Endothelial cell of umbilical vein (primary cell): ENCODE results near the gene PCDH9. TPM values are rescaled to one million over a fixed set of nuclear protein-coding genes. Genes with fewer than 3 reads are reported as not detected.

ENCODE experiments used
- BruUV-seq: library from RNA; stranded (reverse); fragments of 400-500 nt; replicated peaks from 2 replicates; lab custom pipeline; 2021; lab: Mats Ljungman, UMichigan
- CTCF ChIA-PET: fragments of 300-600, 350-600 bp; sonication (Branson Sonifier 250); formaldehyde crosslinking; loops from one replicate; lab custom pipeline; 2021; ENCODE audit warnings: antibody characterized with exemption, inconsistent platforms; lab: Charles Lee
- POLR2A ChIA-PET: fragments of 300-600, 350-600 bp; sonication (Branson Sonifier 250); formaldehyde crosslinking; loops from one replicate; lab custom pipeline; 2021; ENCODE audit warnings: antibody characterized with exemption, inconsistent platforms; lab: Charles Lee
- DNase-seq: peaks from one replicate; pipeline ENCODE4 v3.0.0-alpha.2; 2011; ENCODE audit warnings: low read depth, low spot score
- FAIRE-seq: peaks from 2 replicates; lab custom pipeline; 2011; peaks lifted over from hg19 to GRCh38; lab: Jason Lieb, UNC
- H2AFZ ChIP-seq: 2 replicates; pipeline ENCODE4 v1.6.0; 2012; ENCODE audit warnings: low read depth, low read length, control low read depth, inconsistent platforms
- H3K27ac ChIP-seq: 2 replicates; pipeline ENCODE4 v1.5.1; 2011; ENCODE audit warnings: low read depth, mild to moderate bottlenecking, control low read depth, low read length, moderate library complexity; ENCODE audit not compliant: insufficient read depth
- H3K27me3 ChIP-seq, 2 experiments: 2 replicates each; pipeline versions ENCODE4 v1.6.0 to v1.6.1; 2011; ENCODE audit warnings: low read length in 2 of 2, mixed read lengths in 1 of 2; ENCODE audit not compliant: control insufficient read depth in 2 of 2, insufficient read depth in 2 of 2
- H3K36me3 ChIP-seq, 2 experiments: 2 replicates in 1 of 2; 3 replicates in 1 of 2; pipeline ENCODE4 v1.5.1; 2011; ENCODE audit warnings: low read length in 2 of 2, mild to moderate bottlenecking in 1 of 2, moderate library complexity in 1 of 2; ENCODE audit not compliant: control insufficient read depth in 2 of 2, insufficient read depth in 2 of 2; ENCODE audit errors: extremely low read depth in 1 of 2
- H3K4me1 ChIP-seq: 3 replicates; pipeline ENCODE4 v1.5.1; 2011; ENCODE audit warnings: mild to moderate bottlenecking, low read length; ENCODE audit not compliant: control insufficient read depth, insufficient read depth; ENCODE audit errors: extremely low read depth
- H3K4me2 ChIP-seq: 2 replicates; pipeline ENCODE4 v1.6.1; 2011; ENCODE audit warnings: low read length, control low read depth, mixed read lengths; ENCODE audit not compliant: insufficient read depth
- H3K4me3 ChIP-seq, 3 experiments: fragments of 200-600 bp in 1 of 3; sonication (generic), shearing (Covaris generic) in 1 of 3; replicated peaks in 1 of 3; 2 replicates each; pipeline ENCODE4 v1.5.1; 2011 to 2016; ENCODE audit warnings: control low read depth in 3 of 3, low read length in 3 of 3, mild to moderate bottlenecking in 2 of 3, inconsistent platforms in 1 of 3, low read depth in 1 of 3, moderate library complexity in 1 of 3; ENCODE audit not compliant: insufficient read depth in 1 of 3
- H3K79me2 ChIP-seq: 2 replicates; pipeline ENCODE4 v1.6.0; 2012; ENCODE audit warnings: low read length, inconsistent platforms; ENCODE audit not compliant: control insufficient read depth, insufficient read depth
- H3K9ac ChIP-seq: replicated peaks from 2 replicates; pipeline ENCODE3; 2011; ENCODE audit warnings: low read length, control low read depth; ENCODE audit not compliant: insufficient read depth; ENCODE audit errors: extremely low read depth
- H3K9me1 ChIP-seq: replicated peaks from 3 replicates; pipeline ENCODE4 v1.6.0; 2011; ENCODE audit warnings: mild to moderate bottlenecking, low read length; ENCODE audit not compliant: control insufficient read depth, insufficient read depth; ENCODE audit errors: extremely low read depth
- H3K9me3 ChIP-seq: replicated peaks from 2 replicates; pipeline ENCODE4 v1.5.1; 2012; ENCODE audit warnings: low read length, inconsistent platforms; ENCODE audit not compliant: control insufficient read depth, insufficient read depth
- H4K20me1 ChIP-seq: replicated peaks from 2 replicates; pipeline ENCODE3; 2011; ENCODE audit warnings: mild to moderate bottlenecking, low read length; ENCODE audit not compliant: control insufficient read depth, insufficient read depth; ENCODE audit errors: extremely low read depth
- EZH2 ChIP-seq: IDR thresholded peaks from 2 replicates; pipeline ENCODE4 v1.6.1; 2012; ENCODE audit warnings: borderline replicate concordance, low read depth, mild to moderate bottlenecking, moderate library complexity, low read length, inconsistent platforms; ENCODE audit not compliant: severe bottlenecking
- FOS ChIP-seq: IDR thresholded peaks from 2 replicates; pipeline ENCODE4 v1.6.1; 2011; ENCODE audit warnings: mild to moderate bottlenecking, low read length, moderate library complexity, borderline replicate concordance; ENCODE audit not compliant: insufficient read depth
- GATA2 ChIP-seq: IDR thresholded peaks from 2 replicates; pipeline ENCODE4 v1.7.0; 2011; ENCODE audit warnings: low read depth, mild to moderate bottlenecking, moderate library complexity, mixed read lengths, low read length; ENCODE audit not compliant: insufficient read length, insufficient read depth
- JUN ChIP-seq: IDR thresholded peaks from 2 replicates; pipeline ENCODE4 v1.6.1; 2011; ENCODE audit warnings: borderline replicate concordance, low read depth; ENCODE audit not compliant: insufficient read length, insufficient read depth
- MYC ChIP-seq: IDR thresholded peaks from one replicate; pipeline ENCODE4 v1.6.1; 2011; ENCODE audit warnings: mild to moderate bottlenecking, low read depth, low read length
- POLR2A ChIP-seq: IDR thresholded peaks from 2 replicates; pipeline ENCODE4 v1.6.1; 2012; ENCODE audit warnings: low read depth, mild to moderate bottlenecking, control low read depth, low read length
- POLR2AphosphoS5 ChIP-seq: IDR thresholded peaks from 2 replicates; pipeline ENCODE4 v1.6.1; 2012; ENCODE audit warnings: low read depth, mild to moderate bottlenecking, control low read depth, low read length, moderate library complexity; ENCODE audit not compliant: insufficient read depth
- dilution Hi-C: fragments of 300-500 bp; cut with MboI; formaldehyde crosslinking; loops from one replicate; pipeline ENCODE4 v1.15.0; 2019; ENCODE audit warnings: low sequenced_read_pairs; ENCODE audit not compliant: extremely low pct_ligation_motif_present
- intact Hi-C: fragments of 100-400 bp; cut with micrococcal nuclease; formaldehyde crosslinking; loops from one replicate; pipeline ENCODE4 v1.10.0; 2022
- polyA plus RNA-seq, 4 experiments: library from polyadenylated mRNA; depleted of rRNA in 3 of 4; stranded (reverse) in 3 of 4; unstranded in 1 of 4; fragments of >200 nt; gene quantifications; 2 replicates each; pipeline versions ENCODE4 v1.2.1 to v1.2.3, GENCODE V29; 2011 to 2012; ENCODE audit warnings: missing spikeins in 1 of 4
- total RNA-seq: library from RNA; stranded (reverse); gene quantifications from 2 replicates; pipeline ENCODE4 v1.2.3, GENCODE V29; 2021
- TF ChIP-seq, protein P1 (sequence below), 2 donors: IDR thresholded peaks; 1 replicate in 1 of 2; 2 replicates in 1 of 2; pipeline ENCODE4 v1.5.1; 2011; ENCODE audit warnings: low read length in 2 of 2, mild to moderate bottlenecking in 2 of 2, moderate library complexity in 2 of 2, control low read depth in 1 of 2, inconsistent platforms in 1 of 2, low read depth in 1 of 2; ENCODE audit not compliant: insufficient read depth in 1 of 2; ENCODE audit errors: extremely low read depth in 1 of 2
- TF ChIP-seq, protein P2 (sequence below): IDR thresholded peaks from 2 replicates; pipeline ENCODE4 v1.6.1; 2011; ENCODE audit not compliant: insufficient read depth, insufficient read length

The PCDH9 gene
- total and polyA plus RNA-seq, 2 donors (not counting 3 experiments of a cell fraction or from before 2014, with no cell fraction given) = 1.1 to 5.2 TPM

DNA sequence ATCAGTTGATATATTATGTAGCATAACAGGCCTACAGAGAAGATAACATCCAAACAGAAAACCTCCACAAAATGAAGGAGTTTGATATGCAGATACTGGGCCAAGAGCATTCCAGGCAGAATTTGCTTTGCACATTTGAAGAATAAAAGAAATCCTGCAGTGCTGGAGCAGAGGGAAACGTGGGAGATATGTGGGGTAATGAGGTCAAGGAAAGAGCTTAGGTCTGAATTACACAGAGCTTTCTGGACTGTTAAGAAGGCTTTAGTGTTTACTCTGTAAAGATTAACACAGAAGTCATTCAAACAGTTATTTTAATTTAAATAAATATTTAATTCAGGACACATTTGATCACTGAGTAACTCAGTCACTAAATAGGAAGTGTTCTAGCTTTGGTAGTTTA lies 692.7 kb downstream of the PCDH9 start:
- Histone ChIP-seq H3K9ac (no peak overlapping the region), H3K27me3 (no peaks in the 10 kb centered on the region), H3K9me1 (no peaks in the 10 kb centered on the region), H3K4me2 (no peak overlapping the region), H3K4me3 (no peak overlapping the region), H3K9me3 (no peaks in the 10 kb centered on the region), H3K4me1 (no peaks in the 10 kb centered on the region), H3K79me2 (no peaks in the 10 kb centered on the region), H2AFZ (no peak overlapping the region), H3K27ac (no peak overlapping the region), H4K20me1 (no peaks in the 10 kb centered on the region), H3K36me3 (no peaks in the 10 kb centered on the region)
- DNase-seq (no peak), FAIRE-seq (no peak)
- dilution Hi-C loops (no loop called here), intact Hi-C loops (no loop called here)
- CTCF ChIA-PET = no interaction called here
- no TSS peak for BruUV-seq
- TF ChIP-seq, protein P1, sequence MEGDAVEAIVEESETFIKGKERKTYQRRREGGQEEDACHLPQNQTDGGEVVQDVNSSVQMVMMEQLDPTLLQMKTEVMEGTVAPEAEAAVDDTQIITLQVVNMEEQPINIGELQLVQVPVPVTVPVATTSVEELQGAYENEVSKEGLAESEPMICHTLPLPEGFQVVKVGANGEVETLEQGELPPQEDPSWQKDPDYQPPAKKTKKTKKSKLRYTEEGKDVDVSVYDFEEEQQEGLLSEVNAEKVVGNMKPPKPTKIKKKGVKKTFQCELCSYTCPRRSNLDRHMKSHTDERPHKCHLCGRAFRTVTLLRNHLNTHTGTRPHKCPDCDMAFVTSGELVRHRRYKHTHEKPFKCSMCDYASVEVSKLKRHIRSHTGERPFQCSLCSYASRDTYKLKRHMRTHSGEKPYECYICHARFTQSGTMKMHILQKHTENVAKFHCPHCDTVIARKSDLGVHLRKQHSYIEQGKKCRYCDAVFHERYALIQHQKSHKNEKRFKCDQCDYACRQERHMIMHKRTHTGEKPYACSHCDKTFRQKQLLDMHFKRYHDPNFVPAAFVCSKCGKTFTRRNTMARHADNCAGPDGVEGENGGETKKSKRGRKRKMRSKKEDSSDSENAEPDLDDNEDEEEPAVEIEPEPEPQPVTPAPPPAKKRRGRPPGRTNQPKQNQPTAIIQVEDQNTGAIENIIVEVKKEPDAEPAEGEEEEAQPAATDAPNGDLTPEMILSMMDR (IDR thresholded peaks at IDR 0.05; ENCODE audit: extremely low read depth in 1 of 2, insufficient read depth in 1 of 2, low read depth in 1 of 2, low read length in 2 of 2) = no peak
- TF ChIP-seq JUN = no peak
- TF ChIP-seq POLR2AphosphoS5 = no peak
- TF ChIP-seq EZH2 = no peak
- TF ChIP-seq GATA2 = no peak
- no peak for TF ChIP-seq FOS
- TF ChIP-seq, protein P2, sequence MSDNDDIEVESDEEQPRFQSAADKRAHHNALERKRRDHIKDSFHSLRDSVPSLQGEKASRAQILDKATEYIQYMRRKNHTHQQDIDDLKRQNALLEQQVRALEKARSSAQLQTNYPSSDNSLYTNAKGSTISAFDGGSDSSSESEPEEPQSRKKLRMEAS = no peak
- TF ChIP-seq POLR2A = no peak
- no peak for TF ChIP-seq MYC
- POLR2A ChIA-PET = no interaction called here
